ENCODE results near the gene CYS1.

Gene CYS1

DNA sequence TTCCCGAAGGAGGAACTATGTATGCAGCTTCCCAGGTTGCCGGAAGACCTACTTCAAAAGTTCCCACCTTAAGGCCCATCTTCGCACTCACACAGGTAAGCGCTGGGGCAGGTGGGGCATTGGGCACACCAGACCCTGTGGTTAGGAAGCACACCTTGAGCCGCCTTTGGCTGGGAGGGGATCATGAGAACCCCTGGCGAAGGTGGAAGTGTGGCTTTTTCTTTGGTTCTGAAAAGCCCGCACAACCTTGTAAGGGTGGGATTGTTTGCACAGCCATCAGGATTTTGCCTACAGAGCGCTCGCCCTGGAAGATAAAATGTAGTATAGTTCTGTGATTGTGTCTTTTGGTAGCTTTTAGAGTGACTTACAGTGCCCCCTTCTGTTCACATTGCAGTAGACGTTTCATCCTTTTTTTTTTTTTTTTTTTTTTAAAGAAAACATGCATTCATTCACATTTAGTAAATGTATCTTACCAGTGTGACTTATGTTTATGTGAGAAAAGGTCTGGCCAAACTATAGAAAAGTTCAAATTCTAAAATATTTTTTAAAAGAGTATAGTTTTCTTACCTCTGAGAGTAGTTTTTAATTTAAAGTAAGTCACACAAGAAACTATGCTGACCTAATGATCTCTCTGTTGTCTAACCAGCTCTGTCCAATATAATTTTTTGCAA lies 31.6 kb downstream of the CYS1 start:
- no peak for DNase-seq (ENCODE audit: low read depth in 3 of 3, low spot score in 1 of 3)

DNA sequence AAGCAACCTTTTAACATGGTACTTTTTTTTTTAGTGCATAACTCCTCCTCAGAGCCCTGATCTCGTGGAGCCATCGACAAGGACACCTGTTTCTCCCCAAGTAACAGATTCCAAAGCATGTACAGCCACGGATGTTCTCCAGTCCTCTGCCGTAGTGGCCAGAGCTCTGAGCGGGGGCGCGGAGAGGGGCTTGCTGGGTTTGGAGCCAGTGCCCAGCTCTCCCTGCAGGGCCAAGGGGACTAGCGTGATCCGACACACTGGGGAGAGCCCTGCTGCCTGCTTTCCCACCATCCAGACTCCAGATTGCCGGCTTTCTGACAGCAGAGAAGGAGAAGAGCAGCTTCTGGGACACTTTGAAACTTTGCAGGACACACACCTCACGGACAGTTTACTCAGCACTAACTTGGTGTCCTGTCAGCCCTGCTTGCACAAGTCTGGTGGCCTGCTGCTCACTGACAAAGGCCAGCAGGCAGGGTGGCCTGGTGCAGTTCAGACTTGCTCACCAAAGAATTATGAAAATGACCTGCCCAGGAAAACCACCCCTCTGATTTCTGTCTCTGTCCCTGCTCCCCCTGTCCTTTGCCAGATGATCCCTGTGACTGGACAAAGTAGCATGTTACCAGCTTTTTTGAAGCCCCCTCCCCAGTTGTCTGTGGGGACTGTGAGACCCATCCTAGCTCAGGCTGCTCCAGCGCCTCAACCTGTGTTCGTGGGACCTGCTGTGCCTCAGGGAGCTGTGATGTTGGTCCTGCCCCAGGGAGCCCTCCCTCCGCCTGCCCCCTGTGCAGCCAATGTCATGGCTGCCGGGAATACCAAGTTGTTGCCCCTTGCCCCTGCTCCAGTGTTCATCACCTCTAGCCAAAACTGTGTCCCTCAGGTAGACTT lies 32.4 kb downstream of the CYS1 start:
- no peak for DNase-seq (ENCODE audit: low read depth in 3 of 3, low spot score in 1 of 3)

DNA sequence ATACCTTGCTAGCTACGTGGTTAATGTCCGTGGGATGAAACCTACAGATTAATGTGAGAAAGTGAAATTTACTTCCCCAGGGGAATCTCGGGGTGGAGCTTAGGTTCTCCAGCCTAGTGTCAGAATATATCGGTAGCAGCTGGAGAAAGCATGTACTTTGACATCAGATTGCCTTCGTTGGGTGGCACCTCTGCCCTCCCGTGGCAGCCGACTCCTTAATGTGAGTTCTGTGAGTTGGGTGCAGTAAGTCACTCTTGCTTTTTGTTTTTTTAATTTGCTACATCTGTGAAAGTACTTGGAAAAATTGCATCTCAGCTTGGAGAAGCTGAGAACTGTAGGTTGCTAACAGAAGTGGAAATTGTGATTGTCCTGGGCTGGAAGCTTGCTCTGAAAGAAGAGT lies 33.3 kb downstream of the CYS1 start:
- no peak for DNase-seq (ENCODE audit: low read depth in 3 of 3, low spot score in 1 of 3)

DNA sequence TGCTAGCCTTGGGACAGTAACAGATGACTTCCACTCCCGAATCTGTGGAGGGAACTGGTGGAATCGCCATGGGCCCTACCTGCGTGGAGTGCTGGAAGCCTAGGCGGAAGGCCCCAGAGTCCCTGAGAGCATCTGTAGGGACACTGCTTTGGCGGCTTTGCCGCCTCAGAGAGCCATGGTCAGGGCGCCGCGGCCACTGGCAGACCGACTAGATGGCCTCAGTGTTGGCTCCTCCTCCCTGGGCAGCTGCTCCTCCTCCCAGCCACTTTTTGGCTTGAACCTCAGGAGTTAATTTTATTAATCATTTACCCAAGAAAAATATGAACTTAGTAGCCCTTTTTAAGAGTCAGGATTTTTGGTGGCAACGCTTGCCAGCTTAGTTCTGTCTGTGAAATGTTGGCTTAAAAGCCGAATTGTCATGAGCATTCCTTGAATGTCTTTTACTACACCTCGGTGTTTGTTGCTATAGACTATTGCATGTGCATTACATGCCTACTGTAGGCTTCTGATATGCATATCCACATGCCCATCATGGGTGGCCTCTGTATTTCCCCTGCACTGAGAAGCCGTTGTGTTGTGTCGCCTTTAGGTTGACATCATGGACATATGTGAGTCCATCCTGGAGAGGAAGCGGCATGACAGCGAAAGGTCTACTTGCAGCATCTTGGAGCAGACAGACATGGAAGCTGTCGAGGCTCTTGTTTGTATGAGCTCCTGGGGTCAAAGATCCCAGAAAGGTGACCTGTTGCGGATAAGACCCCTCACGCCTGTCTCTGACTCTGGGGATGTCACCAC lies 34.5 kb downstream of the CYS1 start:
- no peak for DNase-seq (ENCODE audit: low read depth in 3 of 3, low spot score in 1 of 3)

DNA sequence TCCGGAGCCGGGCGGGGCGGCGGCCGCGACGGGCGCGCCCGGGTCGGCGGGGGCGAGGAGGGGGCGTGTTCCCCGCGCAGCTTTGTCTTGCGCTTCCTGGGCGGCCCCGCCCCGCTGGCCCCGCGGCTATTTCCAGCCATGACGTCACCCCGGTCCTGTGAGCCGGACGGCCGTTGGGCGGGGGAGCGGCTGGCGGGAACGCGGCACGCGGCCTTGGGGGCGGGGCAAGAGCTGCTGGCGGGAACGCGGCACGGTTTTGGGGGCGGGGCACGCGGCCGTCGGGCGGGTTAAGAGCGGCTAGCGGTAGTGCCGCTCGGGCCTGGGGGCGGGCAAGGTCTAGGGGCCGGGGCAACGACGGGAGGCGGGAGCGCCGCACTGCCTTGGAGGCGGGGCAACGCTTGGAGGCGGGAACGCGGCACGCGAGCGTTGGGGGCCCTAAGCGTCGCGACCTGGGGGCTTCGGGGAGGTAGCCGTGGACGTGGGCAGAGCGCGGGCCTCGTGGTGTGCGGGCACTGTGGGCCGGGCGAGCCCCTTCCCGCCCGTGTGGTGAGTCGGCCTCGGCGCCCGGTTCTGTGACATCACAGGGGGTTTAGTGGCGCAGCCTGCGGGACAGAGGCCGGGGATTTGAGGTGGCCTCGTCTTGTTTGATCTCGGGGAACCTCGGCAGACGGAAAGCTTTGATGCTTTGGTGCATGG lies 36.2 kb downstream of the CYS1 start:
- DNase-seq (ENCODE audit: low read depth in 3 of 3, low spot score in 1 of 3) = peak; percentile 75 to 94 (median 78)

DNA sequence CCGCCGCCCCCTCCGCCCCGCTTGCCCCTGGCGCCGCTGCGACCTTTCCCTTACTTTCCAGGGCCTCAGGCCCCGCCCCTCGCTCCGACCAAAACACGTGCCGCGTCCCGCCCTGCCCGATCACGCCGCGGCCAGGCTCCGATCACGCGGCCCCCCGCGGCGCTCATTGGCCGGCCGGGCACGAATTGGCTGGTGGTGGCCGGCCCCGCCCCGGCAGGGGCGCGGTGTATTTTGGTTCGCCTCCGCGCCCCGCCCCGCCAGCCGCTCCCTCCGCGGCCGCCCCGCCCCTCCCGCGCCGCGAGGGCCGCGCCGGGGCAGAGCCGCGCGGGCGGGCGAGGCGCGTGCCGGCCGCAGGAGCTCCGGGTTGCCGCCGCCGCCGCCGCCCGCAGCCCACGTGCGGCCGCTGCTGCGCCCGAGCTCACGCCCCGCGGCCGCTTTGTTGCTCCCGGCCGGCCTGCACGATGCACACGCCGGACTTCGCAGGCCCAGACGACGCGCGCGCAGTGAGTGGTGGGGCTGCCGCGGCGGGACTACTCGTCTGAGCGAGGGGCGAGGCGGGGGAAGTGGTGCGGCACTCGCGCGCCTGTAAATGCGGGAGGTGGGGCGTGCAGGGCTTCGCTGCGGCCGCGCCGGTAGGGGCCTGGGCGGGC lies 36.8 kb downstream of the CYS1 start, which contains the start of gene KLF11:
TSS of gene KLF11 (plus strand) at position 295 of the 650 bp plus-strand sequence. CDS start at position 462, 167 bp downstream.
- peak; percentile 64 to 67 (median 66) for DNase-seq (ENCODE audit: low read depth in 3 of 3, low spot score in 1 of 3)

DNA sequence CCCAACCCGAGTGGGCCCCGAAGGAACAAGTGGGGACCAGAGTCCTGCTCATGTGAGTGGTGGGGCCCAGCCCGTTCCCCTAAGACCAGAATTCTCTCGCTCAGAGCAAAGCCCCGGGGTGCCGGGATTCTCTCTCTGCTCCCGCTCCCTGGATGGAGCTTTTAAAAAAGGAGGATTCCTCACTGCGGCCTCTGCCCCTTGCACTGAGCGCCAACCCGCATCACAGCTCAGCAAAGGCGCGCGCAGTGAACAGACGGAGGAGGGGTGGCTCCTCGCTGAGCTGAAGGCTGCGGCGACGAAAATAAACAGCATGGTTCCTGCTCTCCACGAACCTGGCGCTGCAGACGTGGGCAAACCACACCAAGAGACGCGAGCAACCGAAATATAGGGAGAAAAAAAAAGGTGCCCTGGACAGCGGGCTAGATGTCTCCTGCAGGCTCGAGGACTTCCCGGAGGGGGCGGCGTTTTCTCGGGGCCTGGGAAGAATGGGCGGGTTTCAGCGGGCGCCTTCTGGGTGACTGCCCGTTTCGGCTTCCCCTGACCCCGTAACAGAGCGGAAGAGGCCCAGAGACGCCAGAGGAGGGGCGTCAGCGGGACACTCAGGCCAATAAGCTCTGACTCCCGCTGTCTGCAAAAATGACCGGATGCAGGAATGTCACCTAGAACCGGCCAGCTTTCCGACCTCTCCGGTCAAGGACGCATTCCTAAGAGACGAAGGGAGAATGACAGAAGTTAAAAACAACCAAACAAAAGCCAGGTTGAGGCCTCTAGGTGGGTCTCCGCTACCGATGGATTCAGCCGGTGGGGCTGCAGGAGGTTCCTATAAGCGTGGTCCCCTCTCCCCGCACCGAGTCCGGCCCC lies 37.7 kb downstream of the CYS1 start:
- no peak for DNase-seq (ENCODE audit: low read depth in 3 of 3, low spot score in 1 of 3)

DNA sequence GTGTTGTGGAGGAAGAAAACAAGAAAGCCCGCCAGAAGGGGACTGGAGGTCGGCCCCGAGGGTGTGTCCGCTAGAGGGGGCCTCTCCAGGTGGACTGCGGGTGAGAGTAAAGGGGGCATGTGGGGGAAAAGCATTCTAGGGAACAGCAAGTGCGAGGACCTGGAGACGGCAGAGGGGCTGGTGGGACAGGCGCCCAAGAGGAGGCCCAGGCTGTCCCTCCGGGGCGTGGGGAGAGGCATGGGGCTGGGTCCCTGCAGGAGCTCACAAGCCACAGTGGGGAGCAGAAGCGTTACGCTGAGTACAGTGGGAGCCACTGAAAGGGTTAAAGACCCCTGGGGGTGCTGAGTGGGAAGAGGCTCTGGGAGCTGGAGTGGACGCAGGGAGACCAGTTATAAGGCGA lies 38.5 kb downstream of the CYS1 start:
- DNase-seq (ENCODE audit: low read depth in 3 of 3, low spot score in 1 of 3) = no peak

DNA sequence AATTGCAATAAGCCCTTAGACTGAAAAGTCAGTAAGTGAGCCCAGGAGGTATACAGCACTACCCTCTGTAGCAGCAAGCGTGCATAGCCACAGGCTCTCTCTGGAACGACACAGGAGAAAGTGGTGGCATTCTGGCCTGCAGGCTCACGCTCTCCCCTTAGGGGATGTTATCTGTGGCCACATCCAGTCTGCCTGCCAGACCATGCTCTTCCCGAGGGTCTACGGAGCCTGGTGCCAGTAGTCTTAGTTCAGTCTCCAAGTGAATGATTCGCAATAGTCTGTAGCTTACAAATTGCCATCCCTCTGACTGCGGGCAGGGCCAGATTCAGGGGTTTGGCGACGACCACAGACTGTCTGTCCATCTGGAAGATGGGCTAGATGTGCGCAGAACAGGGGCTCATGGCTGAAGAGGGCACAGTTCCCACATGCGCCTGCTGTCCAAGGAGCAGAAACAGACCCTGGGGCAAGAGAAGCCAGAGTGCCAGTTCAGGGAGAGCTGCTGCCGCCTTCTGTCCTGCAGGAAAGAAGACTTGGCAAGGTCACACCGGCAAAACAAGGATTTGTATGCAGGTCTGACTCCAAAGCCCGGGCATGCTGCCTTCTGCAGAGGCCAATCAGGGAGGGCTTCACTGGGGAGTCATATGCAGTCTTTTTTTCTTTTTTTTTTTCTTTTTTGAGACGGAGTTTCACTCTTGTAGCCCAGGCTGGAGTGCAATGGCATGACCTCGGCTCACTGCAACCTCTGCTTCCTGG lies 40.4 kb downstream of the CYS1 start:
- DNase-seq (ENCODE audit: low read depth in 3 of 3, low spot score in 1 of 3) = no peak

DNA sequence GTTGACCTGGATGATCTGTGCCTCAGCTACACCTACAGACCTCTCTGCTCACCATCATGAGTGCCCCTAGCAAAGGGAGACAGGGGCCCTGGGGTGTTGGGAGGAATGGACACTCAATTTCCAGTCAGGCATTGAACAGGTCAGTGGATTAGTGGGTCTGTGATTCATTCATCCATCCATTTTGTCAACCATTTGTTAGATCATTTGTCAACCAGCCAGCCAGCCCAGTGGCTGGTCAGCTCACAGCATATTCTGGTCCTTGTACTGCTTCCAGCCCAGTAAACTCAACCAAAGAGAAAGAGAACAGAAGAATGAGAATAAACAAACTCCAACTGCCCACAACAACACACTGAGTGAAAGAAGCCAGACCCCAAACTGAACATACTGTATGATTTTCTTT lies 41.5 kb downstream of the CYS1 start:
- DNase-seq (ENCODE audit: low read depth in 3 of 3, low spot score in 1 of 3) = no peak

DNA sequence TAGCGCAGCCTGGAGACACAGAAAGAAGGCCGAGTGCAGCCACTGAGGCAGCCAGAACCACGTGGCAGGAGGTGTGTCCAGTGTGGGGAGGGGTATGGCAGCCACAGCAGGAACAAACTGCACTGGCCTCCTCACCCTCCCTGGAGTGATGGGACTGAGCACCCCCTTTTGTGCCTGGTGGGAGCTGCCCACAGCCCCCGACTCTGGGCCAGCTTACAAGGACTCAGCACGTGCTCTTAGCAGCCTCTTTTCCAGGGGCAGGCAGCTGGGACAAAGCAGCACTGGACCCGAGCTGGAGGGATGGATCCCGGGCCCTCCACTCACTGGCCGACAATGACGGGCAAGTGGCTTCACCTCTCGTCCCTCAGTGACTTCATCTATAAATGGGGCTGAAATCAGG lies 42.1 kb downstream of the CYS1 start:
- DNase-seq (ENCODE audit: low read depth in 3 of 3, low spot score in 1 of 3) = no peak

DNA sequence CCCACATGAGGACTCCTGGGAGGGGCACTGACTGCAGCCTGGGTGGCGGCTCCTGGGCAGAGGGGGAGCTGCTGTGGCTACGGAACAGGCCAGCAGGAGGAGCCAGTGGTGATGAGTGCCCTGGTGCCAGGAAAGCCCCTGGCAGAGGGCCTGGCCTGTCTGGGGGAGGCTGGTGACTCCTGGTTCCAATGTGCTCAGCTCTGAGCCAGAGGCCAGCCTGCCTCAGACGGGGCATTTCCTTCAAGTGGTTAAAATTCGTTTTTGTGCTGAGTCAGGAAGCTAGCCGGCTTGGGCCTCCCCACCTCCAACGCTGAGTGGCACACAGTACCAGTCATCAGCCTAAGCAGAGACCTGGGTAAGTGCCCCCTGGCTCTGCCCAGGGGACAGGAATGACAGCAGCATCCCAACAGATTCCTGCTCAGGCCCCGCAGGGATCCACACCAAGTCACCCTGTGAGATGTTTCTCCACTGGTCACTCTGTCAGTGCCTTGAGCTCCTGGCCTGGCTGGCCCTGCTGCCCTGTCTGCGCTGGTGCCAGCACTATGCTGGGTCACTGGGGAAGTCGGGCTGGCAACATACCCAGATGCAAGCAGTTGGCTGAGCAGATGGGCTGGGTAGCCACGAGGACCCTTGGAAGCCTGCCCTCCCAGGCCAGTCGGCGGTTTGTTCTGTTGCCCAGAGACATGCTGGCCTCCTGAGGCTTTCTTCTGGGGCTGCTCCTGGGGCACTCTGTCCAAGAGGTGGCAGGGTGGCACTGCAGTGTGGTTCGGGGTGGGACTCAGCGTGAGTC lies 43.9 kb downstream of the CYS1 start:
- no peak for DNase-seq (ENCODE audit: low read depth in 3 of 3, low spot score in 1 of 3)

DNA sequence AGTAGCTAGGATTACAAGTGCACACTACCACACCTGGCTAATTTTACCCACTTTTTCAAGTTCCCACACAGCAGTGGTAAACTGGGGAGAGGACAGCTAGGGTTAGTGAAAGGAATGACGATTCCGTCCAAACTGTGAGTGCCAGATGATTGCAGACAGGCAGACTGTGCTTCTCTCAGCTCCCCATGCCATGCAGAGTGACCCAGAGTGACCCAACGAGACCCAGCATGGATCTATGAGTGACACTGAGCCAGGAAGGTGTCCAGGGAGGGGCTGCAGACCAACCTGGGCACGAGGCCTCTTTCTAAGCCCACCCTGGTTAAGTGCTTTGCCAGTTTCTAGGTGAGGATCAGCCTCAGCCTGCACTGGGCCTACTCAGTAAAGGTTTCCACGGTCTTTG lies 44.6 kb downstream of the CYS1 start:
- no peak for DNase-seq (ENCODE audit: low read depth in 3 of 3, low spot score in 1 of 3)

DNA sequence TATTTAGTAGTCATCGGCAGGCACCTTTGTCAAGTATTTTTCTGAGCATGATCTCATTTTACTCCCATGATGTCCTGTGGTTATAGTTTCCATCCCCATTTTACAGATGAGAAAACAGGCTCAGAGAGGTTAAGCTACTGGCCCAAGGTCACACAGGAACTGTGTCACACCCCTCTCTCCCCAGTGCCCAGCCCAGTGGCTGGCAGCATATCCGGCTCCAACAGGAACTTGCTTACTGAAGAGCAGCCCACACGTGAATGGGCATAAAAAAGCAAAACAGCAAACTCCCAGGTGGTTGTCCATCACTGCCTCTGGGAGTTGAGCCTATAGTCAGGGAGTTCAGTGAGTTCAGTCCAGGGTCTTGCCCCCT lies 45.2 kb downstream of the CYS1 start:
- no peak for DNase-seq (ENCODE audit: low read depth in 3 of 3, low spot score in 1 of 3)

DNA sequence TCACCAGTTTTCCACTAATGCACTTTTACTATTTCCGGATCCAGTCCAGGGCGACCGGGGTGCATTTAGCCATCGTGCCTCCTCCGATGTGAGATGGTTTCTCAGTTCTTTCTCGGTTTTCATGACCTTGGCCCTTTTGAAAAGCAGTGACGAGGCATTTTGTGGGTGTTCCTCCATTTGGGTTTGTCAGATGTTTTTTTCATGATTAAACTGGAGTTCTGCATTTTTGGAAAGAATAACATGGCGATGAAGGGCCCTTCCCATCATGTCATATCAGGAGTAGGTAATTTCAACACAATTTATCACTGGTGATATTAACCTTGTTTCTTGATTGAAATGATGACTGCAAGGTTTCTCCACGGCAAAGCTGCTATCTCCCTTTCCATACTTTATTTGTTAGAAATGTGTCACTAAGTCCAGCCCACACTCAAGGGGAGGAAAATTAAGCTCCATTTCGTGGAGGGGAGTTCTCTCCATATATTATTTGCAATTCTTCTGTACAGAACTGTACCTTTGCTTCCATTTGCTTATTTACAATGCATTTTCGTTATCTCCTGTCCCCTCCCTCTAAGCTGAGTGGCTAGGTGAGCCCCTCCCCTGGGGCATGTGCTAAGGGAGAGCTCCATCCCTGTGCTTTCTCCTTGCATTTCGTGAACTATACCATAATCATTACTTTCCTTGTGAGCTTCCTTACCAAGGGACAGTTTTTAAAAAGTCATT lies 45.7 kb downstream of the CYS1 start:
- no peak for DNase-seq (ENCODE audit: low read depth in 3 of 3, low spot score in 1 of 3)

DNA sequence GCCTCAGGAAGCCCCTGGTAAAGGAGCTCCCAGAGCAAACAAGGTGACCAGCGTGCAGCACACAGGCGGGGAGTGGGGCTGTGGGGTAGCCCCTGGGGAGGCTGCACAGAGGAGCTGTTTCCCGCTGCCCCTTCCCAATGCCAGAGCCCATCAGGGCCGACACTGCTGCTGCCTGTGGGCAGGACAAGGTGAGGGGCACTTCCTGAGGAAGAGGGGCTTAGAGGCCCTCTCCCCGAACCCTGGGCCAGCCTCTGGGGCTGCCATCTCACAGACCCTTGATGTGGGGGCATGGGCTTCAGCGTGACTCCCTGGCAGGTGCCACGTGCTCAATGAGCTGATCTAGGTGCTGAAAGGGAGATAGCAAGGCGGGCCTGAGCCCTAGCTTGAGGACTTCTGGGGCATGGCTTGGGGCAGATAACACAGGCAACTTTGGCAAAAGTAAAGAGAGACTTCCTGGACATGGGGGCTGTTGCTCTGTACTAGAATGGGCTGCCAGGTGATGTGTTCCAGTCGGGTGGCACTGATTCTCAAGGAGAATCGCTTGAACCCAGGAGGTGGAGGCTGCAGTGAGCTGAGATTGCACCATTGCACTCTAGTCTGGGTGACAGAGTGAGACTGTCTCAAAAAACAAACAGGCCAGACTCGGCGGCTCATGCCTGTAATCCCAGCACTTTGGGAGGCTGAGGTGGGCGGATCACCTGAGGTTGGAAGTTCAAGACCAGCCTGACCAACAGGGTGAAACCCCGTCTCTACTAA lies 46.8 kb downstream of the CYS1 start:
- DNase-seq (ENCODE audit: low read depth in 3 of 3, low spot score in 1 of 3) = no peak

DNA sequence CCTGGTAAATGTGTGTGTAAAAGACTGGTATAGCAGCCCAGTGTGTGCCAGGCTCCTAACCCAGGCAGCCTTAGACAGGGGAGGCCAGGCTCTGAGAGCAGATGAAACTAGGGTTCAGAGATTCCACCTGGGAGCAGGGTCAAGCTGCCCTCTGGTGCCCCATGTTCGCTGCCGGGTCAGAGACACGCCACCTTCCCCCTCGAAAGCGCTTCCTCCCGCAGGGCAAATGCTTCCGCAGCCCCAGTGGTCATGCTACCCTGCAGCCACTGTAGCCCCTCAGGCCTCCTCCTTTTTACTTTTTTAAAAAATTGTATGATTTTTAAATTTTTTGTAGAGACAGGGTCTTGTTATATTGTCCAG lies 47.5 kb downstream of the CYS1 start:
- DNase-seq (ENCODE audit: low read depth in 3 of 3, low spot score in 1 of 3) = no peak
